Daoy (cell line): ENCODE data around the gene ANKS1B. TPM values are rescaled to one million over a fixed set of nuclear protein-coding genes. Genes with fewer than 3 reads are reported as not detected.

Source experiments
- DNase-seq: peaks from one replicate; pipeline ENCODE4 v3.0.0-alpha.2; 2015; ENCODE audit warnings: low read depth
- total RNA-seq: library from RNA; depleted of rRNA; stranded (reverse); fragments of >200 nt; shearing (Covaris generic); gene quantifications from 2 replicates; pipeline ENCODE4 v1.2.3, GENCODE V29; 2014

Gene ANKS1B
- total RNA-seq, 1 experiment from 2014 or later = 36.8 TPM

DNA sequence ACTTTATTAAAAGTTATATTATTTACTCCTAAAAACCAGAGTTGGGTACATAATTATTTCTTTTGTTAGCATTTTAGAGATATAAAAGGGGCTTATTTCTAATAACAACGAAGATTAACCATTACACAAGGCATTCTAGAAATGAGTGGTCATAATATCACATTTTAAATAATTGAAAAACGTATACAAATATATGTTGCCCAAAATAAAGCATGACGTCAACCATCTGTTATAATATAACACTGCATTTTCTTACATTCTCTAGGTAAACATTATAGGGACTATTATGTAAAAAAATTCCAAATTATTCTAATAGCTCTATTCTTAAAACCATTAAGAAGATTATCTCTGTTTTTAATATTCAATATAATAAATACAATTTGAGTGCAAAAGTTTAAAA, 792.2 kb downstream of the ANKS1B start:
- no peak for DNase-seq

DNA sequence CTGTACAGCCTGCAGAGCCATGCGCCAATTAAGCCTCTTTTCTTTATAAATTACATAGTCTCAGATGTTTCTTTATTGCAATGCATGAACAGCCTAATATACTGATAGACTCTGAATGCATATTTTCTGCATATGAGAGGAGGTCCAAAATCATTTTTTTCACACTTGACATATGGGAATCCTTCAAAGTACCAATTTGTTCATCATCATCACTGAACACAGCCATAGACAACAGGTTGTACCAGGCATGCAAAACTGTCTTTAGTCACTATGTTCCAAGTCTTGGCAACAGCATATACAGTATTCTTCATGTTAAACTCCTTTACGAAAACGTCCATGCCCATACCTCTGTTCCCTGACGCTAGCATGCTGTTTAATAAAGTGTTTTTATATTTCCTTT, 807.9 kb downstream of the ANKS1B start:
- no peak for DNase-seq

DNA sequence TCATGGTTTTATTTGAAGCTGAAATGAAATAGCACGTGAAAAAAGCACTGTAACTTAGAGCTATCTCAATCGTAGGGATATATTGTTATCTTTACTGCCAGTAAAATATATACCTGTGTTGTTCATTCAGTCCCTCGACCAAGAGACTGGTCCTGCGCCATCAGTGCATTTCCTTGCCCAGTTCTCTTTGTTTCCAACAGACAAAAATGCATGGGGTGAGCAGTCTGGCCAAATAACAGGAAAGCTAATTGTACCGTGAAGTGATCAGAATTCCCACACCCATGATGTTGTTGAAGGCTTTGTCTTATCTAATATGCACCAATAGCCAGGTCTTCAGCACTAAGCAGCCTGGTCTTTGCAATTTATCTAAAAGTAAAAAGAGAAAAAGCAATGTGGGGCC, 814.3 kb downstream of the ANKS1B start:
- no peak for DNase-seq

DNA sequence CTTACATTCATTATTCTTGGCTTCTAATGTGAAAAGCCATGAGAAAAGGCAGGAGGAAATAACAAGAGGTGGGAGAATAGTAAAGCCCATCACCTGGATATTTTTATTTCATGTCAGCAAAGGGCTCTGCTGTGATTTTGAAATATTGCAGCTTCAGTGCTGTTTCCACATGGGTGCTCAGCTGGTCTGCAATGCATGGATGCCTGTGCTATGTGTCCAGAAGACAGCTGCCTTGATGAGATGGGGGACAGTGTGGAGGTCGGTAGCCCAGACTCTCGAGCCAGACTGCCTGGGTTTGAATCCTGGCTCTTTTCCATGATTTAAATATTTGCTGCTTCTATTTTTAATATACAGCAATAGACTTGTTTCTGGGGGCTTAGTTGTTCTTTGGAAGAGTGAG, 814.7 kb downstream of the ANKS1B start:
- no peak for DNase-seq

DNA sequence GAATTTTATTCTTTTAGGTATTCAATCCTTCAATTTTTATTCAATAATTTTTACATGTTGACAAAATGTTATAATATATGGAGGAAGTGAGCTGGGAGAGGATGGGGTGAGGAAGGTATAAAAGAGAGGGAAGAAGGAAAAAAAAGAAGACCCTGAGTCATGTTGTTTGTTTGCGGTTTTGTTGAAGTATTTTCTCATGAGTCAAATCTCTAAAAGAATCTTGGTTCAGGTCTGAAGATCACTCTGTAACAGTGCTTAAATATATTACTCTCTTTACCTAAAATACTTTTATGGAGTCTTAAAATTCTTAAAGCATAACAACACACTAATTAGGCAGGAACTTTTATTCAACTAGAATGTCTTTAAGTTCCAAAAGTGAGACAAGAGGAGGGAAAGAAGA, 826.8 kb downstream of the ANKS1B start:
- peak; percentile 10 for DNase-seq

DNA sequence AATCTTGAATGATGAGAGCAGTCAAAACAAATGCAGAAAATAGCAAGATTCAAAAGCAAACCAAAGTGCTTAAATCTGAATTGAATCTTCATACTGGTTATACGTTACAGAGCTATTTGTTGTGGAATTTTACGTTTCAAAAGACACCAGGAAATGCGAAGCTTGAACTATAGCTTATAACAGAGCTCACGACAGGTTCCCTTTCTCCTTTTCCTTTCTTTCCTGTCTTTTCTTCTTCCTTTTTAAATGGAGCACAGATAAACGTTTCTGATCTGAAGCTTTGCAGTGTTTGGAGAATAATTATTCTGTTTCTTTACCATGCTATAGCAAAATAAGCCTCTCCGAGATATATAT, 829.8 kb downstream of the ANKS1B start:
- no peak for DNase-seq

DNA sequence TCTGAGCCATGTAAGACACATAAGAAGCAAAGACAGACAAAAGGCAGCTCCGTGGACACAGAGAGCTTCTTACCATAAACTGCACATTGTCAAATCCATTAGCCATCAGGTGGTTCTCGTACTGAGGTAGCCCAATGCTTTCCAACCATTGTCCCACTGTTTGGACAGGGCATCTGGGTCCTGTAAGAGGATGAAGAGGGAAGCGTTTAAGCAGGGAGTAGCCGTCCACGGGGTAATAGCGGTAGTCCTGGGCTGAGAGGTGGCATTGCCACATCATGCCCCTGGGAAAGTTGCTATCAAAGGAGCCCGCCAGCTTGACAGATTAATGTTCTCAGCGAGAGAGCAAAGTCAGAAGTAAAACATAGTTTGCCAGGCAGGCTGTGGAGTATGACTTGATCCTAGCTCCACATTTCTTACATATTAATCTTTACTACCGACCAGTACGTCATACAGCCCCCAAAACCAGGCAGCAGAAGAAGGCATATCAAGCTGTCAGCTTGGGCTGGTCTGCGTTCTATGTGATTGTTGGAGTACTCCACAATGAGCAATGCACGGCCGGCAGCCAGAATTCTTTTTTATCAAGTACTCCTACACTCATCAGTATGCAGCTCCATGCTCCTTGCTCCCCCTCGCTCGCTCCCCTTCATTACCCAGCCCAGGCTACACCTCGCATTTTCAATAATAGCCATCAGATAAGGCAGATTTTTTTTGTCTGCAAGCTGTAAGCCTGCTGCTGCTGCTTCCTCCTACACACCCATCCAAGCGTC, 830.3 kb downstream of the ANKS1B start:
- DNase-seq = peak; percentile 3

DNA sequence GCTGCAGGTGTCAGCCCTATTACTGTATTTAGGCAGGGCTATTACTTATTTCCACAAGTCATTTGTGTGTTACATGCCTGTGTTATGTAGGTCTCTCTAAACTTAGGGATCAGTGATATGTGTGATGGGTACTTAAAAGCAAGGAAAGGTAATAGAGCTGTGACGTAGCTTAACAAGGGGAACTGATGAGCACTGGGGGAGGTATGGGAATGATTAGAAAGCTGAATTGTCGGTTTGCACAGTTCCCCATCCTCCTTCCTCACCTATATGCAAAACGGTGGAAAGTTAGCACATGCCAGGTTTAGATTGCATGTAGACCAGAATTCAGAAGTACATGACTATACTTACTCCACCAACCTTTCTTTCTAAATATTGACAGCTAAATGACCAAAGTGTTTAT, 831.4 kb downstream of the ANKS1B start:
- DNase-seq = no peak

DNA sequence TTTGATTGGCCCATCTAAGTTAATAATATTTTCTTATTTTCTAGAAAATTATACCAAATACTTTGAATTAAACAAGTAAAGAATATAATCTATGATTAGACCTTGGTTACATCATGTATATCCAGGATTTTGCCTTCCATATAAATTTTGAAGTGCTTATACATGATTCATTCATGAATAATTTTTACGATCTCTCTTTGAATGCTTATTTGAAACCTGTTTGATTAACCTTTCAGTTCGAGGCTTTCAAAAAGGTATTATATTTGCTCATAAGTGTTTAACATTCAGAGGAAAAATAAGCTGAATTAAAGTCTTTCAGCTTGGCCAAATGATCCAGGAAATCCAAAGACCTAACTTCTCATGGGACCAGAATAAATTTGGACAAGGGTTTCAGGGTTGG, 832.4 kb downstream of the ANKS1B start:
- DNase-seq = no peak

DNA sequence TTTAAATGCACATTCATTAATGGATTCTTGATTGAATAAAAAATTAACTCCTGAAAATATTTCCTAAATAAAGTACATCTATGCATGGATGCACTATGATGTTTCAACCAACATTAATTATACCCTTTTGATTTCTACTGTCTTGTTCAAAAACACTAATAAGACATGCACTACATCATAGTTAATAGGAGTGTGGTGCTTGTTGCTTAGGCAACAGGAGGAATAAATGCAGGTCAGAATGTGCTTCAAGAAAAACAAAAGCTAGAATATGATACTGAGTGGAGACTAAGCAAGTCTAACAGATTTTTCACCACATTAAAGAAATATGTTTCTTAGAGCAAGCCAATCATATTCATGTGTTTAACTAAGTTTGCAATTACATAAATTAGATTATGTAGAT, 833.0 kb downstream of the ANKS1B start:
- DNase-seq = no peak

DNA sequence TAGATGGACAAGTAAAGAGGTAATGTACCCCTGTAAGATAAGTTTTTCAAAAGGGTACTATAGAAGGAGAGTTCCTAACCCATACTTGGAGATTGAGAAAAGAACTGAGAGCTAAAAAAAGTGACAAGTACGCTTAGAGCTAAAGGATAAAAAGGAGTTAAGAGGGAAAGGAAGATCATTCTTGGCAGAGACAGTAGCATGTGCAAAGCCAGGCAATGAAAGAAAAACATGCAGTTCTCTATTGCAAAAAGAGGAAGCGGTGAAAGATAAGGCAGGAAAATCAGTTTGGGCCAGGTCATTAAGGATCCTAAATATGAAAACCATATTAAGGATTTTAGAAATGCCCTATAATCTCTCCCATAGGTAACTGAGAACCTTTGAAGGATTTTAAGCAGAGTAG, 837.6 kb downstream of the ANKS1B start:
- no peak for DNase-seq

DNA sequence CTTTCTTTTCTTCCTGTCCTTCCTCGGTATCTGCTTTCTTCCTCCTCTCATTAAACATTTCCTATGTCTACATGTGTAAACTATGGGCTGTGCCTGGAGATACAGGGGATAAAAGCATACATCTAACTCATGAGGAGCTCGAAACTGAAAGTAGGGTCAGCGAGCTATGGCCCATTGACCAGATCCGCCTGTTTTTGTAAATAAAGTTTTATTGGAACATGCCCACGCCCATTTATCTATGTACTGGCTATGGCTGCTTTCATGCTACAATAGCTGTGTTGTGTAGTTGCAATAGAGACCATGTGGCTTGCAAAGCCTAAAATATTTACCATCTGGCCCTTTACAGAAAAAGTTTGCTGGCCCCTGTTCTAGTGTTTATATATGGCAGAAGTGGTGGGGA, 838.0 kb downstream of the ANKS1B start:
- peak; percentile 5 for DNase-seq

DNA sequence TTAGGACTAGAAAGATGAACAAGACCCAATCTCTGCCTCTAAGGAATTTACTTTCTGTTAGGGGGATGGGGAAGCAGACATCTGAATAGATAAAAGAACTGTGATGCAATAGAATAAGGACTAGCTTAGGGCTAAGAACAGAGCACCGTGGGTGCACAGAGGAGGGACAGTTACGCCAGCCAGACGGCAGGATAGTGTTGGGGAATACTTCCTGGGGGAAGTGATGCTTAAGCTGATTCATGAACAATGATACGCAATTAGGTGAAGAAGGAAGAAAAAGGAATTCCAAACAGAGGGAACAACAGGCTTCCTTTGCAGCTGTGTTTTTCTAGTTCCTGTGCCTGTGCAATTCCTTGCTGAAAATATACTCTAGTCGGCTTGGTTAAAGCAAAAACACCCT, 838.6 kb downstream of the ANKS1B start:
- DNase-seq = no peak

DNA sequence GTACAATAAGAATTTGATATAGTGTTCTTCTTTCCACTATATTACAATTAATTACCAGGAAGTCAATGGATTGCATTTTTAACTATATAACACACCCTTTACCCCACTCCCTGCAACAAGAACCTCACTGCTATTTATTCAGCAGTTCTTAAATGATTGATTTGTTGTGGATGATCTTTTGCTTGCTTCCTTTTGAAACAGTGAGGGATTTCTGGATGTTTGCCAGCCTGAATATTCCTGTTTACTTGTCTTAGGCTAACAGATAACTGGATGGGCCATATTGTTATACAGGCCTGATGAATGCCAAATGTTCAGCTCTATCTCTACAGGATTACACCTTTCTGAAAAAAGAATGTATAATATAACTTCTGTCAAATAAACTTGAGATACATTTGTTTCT, 842.1 kb downstream of the ANKS1B start:
- no peak for DNase-seq

DNA sequence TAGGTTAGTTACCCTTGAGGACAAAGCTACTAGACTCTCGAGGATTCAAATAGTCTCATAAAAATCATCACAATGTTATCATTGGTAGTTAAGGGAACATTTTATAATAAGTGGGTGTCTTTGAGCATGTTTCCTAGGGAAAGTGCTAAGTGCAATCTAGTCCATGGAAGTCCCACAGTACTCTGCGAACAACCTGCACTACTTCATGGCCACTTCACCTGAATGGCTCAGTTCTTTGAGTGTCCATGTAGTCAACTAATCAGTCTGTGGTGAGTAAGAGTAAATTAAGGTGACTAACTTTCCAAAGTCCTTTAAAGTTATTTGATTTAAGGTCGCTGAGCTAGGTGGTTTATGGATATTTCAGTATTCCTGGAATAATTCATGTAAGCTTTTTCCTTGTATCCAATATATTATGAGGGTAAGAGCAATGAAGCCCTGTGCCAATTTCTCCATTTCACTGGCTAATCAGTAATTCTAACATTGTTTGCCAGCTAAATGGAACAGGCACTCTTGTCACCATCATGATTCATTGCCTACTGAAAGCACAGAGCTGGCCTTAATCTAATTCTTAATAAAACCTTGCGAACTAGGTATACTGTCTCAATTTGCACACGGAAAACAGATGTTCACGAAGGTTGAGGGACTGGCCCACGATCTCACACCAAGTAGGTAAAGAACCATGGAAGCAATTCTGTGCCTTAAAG, 844.6 kb downstream of the ANKS1B start:
- no peak for DNase-seq

DNA sequence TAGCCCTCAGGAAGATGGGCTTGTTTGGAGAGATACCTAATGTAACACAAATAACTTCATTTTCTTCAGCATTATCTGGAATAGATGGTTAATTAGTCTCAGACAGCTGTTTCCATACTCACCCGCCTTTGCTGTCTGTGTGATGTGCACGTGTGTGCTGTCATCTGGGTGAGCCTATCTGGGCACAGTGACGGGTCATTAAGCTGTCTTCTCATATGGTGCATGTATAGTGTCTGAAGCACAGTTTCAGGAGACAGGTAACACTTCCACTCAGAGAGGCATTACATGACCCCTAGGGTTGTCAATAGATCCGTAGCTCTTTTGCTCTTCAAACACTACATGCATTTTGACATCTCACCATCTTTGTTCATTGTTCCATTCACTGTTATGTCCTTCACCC, 846.3 kb downstream of the ANKS1B start:
- DNase-seq = no peak

DNA sequence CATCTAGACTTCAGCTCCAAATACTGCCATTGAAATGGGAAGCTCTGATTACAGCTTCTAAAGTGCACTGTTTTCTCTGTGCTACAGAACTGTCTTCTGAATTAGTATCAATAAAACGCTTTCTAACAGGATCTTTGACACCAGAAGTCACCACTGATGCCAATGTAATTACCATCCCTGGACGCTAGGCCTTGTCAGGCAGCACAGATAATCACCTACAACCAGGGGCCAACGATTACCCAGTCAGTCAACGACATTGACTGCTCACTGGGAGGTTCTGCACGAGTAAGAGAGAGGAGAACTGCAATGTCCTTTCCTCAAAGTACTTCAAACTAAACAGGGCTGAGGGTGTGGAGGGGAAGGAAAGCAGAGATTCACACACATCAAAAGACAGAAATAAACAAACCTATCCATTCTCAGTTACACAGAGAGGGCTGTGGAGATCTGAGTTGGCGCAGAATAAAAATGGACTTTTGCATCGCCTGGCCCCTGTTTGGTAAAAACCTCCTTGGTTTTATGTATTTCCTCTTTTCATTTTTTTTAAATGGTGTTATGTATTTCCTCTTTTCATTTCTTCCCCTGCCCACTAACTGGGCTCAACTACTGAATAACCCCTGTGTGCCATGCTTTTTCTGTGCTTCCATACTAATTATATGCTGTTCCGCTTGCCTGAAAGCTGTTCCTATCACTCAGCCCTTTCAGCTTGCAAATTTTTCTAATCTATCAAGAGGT, 847.4 kb downstream of the ANKS1B start:
- no peak for DNase-seq

DNA sequence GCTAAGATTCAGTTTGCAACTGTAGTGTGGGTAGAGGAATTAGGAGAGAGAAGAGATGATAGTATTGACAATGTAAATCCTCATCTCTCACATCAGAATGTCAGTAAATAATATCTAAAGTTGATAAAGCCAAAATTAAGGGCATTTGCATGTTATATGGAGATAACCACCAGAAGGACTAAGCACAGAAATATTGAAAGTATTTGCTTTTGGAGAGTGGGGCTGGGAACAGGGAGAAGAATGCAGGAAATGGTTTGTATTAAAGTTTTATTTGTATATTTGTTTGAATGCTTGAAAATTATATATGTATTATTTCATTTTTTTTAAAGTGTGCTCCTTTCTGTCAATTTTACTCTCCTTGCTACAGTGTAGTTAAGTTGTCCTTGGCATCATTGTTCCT, 848.2 kb downstream of the ANKS1B start:
- no peak for DNase-seq

DNA sequence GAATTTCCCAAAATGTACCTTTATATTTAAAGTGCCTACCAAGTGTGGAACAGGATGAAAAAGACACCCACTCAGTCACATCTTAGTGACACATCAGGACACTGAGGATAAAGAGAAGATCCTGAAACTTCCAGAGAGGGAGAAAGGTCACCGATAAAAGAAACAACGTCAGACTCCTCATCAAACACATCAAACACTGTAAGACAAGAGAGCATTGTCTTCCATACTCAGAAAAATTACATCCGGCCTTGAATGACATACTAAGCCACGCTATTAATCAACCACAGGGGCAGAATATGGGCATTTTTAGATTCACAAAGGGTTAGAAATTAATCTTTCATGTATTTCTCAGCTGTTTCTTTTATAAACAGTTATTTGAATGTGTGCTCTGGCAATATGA, 849.4 kb downstream of the ANKS1B start:
- DNase-seq = no peak

DNA sequence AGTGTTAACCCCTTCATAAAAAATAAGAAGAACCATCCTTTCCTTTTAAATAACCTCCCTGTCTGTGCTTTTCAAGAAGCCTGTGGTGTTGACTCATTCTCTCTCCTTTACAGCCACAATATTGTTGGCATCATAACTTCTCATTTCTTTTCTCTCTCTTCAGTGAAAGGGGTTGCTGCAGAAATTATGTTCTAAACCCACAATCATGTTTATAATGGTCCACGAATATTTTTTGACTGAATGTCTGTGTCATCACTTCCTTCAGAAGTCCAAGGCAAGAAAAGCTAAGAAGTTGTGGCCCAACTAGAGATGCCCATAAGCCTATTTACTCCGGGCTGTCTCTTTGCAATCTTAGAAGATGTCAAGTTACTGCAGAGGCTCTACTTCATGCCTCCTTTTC, 851.3 kb downstream of the ANKS1B start:
- no peak for DNase-seq

DNA sequence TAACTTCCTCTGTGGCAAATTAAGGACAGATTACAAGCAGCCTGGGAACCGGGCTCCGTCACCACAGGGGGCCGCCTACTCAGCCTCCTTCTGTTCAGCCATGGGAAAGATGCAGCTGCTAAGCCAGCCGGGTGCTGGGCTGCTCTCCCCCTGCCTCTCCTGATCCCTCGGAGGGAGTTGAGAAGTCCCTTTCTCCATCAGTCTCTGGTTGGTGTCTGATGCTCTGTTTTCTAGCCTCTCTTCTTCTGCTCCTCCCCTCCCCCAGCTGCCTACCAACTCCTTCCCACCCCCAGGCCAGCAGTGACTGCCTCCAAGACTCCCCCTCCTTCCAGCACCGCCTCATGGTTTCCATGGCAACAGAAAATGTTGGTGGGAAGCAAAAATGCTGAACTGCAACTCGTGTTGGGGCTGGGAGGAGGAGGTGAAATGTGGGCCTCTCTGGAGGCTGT, 853.0 kb downstream of the ANKS1B start:
- peak; percentile 50 for DNase-seq

DNA sequence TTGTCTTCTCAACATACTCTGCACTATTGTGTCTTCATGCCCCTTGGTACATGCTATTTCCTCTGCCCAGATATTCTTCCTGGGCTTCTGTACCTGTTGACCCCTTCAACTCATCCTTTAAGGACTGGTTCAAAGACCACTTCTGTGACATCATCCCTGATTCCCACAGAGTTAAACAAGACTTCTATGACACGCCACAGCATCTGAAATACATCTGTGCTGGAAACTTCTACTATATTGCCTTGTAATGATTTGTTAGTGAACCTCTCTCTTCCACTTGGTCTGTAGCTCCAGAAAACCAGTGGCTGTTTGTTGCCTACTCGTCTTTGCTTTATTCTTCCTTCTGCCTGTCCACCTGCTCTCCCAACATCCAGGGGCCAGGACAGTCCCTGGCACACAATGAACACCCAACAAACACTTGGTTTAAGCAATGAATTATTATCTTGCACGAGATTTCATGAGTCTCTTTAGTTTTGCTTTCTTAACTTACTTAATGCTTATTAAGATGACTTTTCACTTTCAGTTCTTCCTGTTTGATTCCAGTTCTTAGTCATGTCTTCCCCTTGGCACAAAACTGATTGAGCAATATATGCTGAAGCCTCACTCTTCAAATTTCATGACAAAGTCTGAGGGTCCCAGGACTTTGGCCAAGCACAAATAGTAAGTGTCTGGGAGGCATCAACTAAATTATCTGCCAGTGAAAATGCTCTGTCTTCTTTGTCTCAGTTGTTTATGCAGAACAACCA, 853.8 kb downstream of the ANKS1B start:
- peak; percentile 5 for DNase-seq
